GM12872 (cell line): ENCODE measurements around the gene NDUFAF2.

Experiments
- TF ChIP-seq, protein P1 (sequence below): IDR thresholded peaks from 3 replicates; pipeline ENCODE4 v1.5.1; 2011; ENCODE audit warnings: low read depth, mild to moderate bottlenecking, low read length, moderate library complexity; ENCODE audit not compliant: insufficient read depth

The NDUFAF2 gene

DNA sequence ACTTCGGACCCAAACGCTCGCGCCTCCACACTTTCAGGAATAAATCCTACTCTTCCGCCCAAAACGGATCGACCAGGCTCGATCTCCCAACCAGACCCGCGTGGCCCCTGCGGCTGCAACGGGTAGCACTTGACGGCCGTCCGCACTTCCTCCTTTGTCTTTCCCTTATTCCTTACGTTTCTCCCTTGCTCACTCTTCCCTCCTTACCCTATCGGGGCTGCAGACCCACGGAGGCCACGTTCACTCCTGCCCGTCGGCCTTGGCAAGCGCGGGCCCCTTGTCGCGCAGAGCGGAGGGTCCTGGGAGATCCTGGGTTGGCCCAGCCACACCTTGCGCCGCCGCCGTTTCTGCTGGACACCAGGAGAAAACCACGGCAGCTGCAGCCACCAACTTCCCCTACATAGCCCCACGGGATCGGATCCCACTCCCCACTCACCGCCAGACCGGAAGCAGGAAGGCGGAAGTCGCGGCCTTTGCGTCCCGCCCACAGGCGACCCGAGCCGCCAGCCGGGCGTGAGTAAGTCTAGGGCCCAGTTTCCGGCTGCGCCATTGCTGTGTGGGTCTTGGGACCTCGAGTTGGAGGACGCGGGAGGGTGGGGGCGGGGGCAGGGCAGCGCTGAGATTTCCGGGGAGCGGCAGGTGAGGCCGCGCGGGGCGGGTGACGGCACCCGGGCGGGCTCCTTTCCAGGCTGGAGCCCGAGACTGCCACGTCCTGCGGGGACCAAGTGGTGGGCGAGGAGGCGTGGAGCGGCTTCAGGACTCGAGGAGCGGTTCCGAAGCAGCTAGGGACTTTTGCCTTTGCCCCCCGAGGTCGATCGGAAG lies 217.2 kb downstream of the NDUFAF2 start, which contains the start of gene SMIM15:
Gene SMIM15 (minus strand): TSS at position 459 of the 822 bp plus-strand sequence. CDS start 2,297 bp downstream, outside the sequence.
- TF ChIP-seq, protein P1, sequence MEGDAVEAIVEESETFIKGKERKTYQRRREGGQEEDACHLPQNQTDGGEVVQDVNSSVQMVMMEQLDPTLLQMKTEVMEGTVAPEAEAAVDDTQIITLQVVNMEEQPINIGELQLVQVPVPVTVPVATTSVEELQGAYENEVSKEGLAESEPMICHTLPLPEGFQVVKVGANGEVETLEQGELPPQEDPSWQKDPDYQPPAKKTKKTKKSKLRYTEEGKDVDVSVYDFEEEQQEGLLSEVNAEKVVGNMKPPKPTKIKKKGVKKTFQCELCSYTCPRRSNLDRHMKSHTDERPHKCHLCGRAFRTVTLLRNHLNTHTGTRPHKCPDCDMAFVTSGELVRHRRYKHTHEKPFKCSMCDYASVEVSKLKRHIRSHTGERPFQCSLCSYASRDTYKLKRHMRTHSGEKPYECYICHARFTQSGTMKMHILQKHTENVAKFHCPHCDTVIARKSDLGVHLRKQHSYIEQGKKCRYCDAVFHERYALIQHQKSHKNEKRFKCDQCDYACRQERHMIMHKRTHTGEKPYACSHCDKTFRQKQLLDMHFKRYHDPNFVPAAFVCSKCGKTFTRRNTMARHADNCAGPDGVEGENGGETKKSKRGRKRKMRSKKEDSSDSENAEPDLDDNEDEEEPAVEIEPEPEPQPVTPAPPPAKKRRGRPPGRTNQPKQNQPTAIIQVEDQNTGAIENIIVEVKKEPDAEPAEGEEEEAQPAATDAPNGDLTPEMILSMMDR = no peak

DNA sequence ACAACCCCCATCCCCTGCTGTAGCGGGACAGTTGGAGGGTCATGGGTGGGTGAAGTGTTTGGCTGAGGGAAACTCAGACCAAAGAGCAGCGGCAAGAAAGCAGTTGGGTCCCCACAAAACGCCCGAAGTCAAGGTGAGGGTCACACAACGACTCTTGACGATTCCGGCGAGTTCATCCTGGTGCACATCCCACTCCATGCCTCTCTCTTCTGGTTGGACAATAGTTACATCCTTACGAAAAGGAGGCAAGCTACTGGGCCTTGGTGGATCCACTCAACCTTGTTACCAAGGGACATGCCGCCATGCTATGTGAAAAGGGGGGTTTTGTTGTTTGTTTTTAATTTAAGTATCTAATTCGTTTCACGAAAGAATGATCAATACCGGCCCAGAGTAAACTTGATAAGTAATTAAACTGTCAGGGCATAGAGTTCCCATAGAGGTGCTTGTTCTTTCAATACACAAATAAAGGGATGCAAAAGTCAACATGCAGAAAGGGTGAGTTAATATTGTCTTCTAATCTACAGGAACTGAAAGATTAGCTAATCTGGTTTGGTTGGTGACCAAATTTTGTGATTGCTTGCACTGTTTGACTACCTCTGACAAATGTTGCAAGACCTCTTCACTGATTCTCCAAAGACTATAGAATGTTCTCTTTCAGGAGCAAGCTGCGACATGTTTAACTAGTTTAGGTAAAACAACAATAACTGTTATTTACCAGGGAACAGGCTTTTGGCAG lies 218.0 kb downstream of the NDUFAF2 start:
- TF ChIP-seq, protein P1 = no peak

DNA sequence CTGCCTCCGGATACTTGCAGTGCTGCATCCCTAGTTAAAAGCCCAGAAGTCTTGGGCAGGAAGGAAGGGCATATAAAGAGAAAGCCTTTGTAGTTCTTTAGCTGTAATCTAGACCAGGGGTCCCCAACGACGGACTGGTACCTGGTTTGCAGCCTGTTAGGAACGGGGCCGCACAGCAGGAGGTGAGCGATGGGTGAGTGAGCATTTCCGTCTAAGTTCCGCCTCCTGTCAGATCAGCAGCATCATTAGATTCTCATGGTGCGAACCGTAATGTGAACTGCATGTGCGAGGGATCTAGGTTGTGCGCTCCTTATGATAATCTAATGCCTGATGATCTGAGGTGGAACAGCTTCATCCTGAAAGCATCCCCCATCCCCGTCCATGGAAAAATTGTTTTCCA lies 218.9 kb downstream of the NDUFAF2 start:
- TF ChIP-seq, protein P1 = no peak

DNA sequence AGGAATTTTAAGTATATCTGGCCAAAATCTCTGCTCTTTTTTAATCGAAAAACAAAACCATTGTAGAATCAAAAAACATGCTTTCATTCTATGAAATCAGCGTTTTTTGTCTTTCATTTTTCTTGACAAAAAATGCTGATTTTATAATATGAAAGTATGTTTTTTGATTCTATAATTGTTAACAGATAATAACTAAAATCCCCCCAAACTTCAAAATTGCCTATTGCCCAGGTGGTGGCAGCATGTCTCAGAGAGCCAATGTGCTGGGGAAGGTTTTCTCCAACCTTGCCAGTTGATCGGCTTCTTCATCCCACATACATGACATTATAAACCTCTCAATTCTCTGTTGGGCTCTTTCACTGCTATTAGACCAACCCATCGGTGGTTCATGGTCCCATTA lies 222.4 kb downstream of the NDUFAF2 start:
- TF ChIP-seq, protein P1 = peak; percentile 28; the same call in 2 of the 3 replicates

DNA sequence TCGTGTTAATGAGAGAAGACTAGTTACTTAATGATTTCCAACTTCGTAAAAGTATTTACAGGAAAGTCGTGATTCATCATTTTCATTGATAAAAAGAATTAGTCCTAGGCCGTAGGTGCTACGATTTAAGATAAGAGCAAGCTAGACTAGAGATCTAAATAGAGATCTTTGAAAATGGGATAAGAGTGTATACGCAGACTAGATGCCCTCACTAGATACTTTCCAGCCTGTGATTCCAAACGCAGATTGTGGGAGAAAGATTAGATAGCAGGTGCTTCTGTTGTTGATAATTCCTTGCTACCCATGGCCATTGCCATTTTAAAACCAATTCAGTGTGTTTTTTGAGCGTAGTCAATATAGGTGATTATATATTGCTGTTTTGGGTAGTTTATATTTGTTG lies 223.9 kb downstream of the NDUFAF2 start:
- TF ChIP-seq, protein P1 = no peak

DNA sequence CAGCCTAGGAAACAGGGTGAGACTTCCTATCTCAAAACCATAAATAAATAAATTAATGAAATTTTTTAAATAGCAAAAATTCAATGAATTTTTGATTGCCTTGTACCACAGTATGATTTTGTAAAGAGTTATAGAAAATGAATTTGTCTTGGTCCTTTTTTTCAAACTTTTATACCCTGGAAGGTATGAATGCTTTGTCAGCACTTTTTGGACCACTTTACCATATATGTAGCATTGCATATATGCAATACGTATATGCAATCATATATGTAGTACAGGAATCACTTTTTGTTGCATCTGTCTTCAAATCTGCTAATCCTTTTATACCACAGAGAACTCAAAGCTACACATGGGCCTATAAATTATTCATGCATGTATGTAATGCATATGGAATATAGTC lies 226.5 kb downstream of the NDUFAF2 start:
- TF ChIP-seq, protein P1 = no peak

DNA sequence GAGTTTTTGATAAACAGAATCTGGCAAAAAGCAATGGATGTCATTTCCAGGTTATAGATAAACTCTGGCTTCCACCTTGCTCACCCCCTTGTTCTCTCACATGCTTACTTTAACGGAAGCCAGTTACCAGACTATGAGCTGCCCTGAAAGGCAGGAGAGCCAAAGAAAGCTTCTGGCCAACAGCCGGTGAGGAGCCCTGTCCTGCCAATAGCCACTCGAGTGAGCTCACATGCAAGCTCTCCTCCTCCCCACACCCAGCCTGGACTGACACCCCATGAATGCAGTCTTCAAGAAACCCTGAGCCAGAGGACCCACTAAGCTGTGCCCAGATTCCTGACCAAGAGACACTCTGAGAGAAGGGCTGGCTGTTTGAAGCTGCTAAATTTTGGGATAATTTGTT lies 231.6 kb downstream of the NDUFAF2 start:
- TF ChIP-seq, protein P1 = no peak
